Measurements from ENCODE around the gene GRIN3A. TPM values are rescaled to one million over a fixed set of nuclear protein-coding genes. Genes with fewer than 3 reads are reported as not detected.

Gene GRIN3A
- total RNA-seq, 1 experiment from 2014 or later: not detected

DNA sequence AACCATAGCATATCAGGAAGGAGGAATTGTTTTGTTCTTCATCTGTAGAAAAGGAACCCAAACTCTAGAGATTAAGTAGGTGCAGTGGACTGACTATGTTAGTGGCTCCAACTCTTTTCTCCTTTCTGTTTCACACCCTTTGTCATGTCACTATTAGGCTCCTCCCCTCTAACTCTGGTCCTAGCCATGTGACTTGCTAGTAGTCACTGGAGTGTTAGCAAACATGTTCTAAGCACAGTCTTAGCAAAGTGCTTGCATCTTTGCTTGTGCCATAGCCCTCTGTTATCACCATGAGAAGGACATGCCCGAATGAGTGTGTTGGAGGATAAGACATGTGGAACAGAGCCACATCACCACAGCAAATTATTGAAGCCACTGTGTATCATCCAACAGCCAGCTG, 88.3 kb downstream of the GRIN3A start:
- no peak overlapping the region for H3K4me2 ChIP-seq (ENCODE audit: insufficient read depth, insufficient read length, low read length)
- TF ChIP-seq, protein P1, sequence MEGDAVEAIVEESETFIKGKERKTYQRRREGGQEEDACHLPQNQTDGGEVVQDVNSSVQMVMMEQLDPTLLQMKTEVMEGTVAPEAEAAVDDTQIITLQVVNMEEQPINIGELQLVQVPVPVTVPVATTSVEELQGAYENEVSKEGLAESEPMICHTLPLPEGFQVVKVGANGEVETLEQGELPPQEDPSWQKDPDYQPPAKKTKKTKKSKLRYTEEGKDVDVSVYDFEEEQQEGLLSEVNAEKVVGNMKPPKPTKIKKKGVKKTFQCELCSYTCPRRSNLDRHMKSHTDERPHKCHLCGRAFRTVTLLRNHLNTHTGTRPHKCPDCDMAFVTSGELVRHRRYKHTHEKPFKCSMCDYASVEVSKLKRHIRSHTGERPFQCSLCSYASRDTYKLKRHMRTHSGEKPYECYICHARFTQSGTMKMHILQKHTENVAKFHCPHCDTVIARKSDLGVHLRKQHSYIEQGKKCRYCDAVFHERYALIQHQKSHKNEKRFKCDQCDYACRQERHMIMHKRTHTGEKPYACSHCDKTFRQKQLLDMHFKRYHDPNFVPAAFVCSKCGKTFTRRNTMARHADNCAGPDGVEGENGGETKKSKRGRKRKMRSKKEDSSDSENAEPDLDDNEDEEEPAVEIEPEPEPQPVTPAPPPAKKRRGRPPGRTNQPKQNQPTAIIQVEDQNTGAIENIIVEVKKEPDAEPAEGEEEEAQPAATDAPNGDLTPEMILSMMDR (conservative IDR thresholded peaks at IDR 0.05): no peak
- H3K9ac ChIP-seq (ENCODE audit: extremely low read depth, insufficient read length, low read length): no peak overlapping the region
- no peaks in the 10 kb centered on the region for H3K27me3 ChIP-seq (ENCODE audit: insufficient read depth, low read length)
- H3T11ph ChIP-seq (ENCODE audit: low read length): no peak overlapping the region
- no peak overlapping the region for H2BK120ac ChIP-seq (ENCODE audit: low read depth, low read length, poor library complexity, severe bottlenecking)
- no peaks in the 10 kb centered on the region for H3K27me3 Mint-ChIP-seq (ENCODE audit: low read depth)
- H3K79me1 ChIP-seq (ENCODE audit: insufficient read depth, low read depth, low read length, poor library complexity, severe bottlenecking): no peaks in the 10 kb centered on the region
- H2BK5ac ChIP-seq (ENCODE audit: insufficient read length, low read length): no peak overlapping the region
- no peak overlapping the region for H2BK15ac ChIP-seq (ENCODE audit: low read depth, low read length)
- no peak overlapping the region for H3K27ac ChIP-seq (ENCODE audit: insufficient read length, low read depth, low read length)
- H3K18ac ChIP-seq (ENCODE audit: insufficient read length, low read depth, low read length): no peak overlapping the region
- H2BK20ac ChIP-seq (ENCODE audit: low read depth, low read length, poor library complexity, severe bottlenecking): no peak overlapping the region
- no peak overlapping the region for H4K5ac ChIP-seq (ENCODE audit: insufficient read length, low read depth, low read length)
- no peak for DNase-seq
- H2BK12ac ChIP-seq (ENCODE audit: insufficient read length, low read depth, low read length): no peak overlapping the region
- no peak overlapping the region for H2AFZ ChIP-seq (ENCODE audit: low read length)
- H3K36me3 Mint-ChIP-seq (ENCODE audit: insufficient read depth in 1 of 3, low read depth in 3 of 3): no peaks in the 10 kb centered on the region
- H3K23me2 ChIP-seq (ENCODE audit: insufficient read length, low read depth, low read length, poor library complexity, severe bottlenecking): no peaks in the 10 kb centered on the region
- no peaks in the 10 kb centered on the region for H4K20me1 ChIP-seq (ENCODE audit: control insufficient read depth, insufficient read depth, insufficient read length)
- no peak overlapping the region for H3K56ac ChIP-seq (ENCODE audit: insufficient read length, low read depth, low read length)
- H3K4me1 Mint-ChIP-seq: no peaks in the 10 kb centered on the region
- no peak overlapping the region for H3K23ac ChIP-seq (ENCODE audit: insufficient read length, low read depth, low read length)
- H3K9me3 ChIP-seq (ENCODE audit: control insufficient read depth, low read depth, low read length): no peaks in the 10 kb centered on the region
- no peak overlapping the region for H3K4me3 Mint-ChIP-seq
- no peak overlapping the region for H4K8ac ChIP-seq (replicated peaks; ENCODE audit: insufficient read length, low read depth, low read length)
- H3K9me3 Mint-ChIP-seq: no peaks in the 10 kb centered on the region
- no peak overlapping the region for H3K14ac ChIP-seq (ENCODE audit: insufficient read depth, low read length)
- H3K79me2 ChIP-seq (ENCODE audit: insufficient read depth, low read length): no peaks in the 10 kb centered on the region
- H3K4me1 ChIP-seq (ENCODE audit: insufficient read depth, low read length): no peaks in the 10 kb centered on the region
- no peak overlapping the region for H4K91ac ChIP-seq (ENCODE audit: insufficient read length, low read depth, low read length)
- H3K4ac ChIP-seq (ENCODE audit: low read depth, low read length): no peak overlapping the region
- H2AK5ac ChIP-seq (ENCODE audit: insufficient read length, low read length): no peak overlapping the region
- WGBS (ENCODE audit: extremely low coverage, insufficient read length, low lambda C conversion rate): no CpG with 5 or more reads among the region's 1 CpG
- H3K27ac Mint-ChIP-seq: no peak overlapping the region

Data from H9 (cell line).